H1 (cell line): ENCODE results near the gene MAGI3. TPM values are rescaled to one million over a fixed set of nuclear protein-coding genes. Genes with fewer than 3 reads are reported as not detected.

Source experiments
- CTCF ChIA-PET: fragments of 300-600 bp; sonication (Branson Sonifier 250); formaldehyde crosslinking; loops from one replicate; lab custom pipeline; 2021; ENCODE audit not compliant: partially characterized antibody; lab: Charles Lee
- POLR2A ChIA-PET: fragments of 300-600 bp; sonication (Branson Sonifier 250); formaldehyde crosslinking; loops from one replicate; lab custom pipeline; 2021; ENCODE audit warnings: inconsistent platforms; ENCODE audit not compliant: partially characterized antibody; lab: Charles Lee
- DNase-seq, 2 experiments: peaks; one replicate each; pipeline versions ENCODE4 v3.0.0 to v3.0.0-alpha.2; 2010 to 2022; ENCODE audit warnings: low spot score in 2 of 2, low read depth in 1 of 2, mixed read lengths in 1 of 2
- FAIRE-seq: peaks from 2 replicates; lab custom pipeline; 2011; peaks lifted over from hg19 to GRCh38; lab: Jason Lieb, UNC
- H2AFZ ChIP-seq: 2 replicates; pipeline ENCODE4 v1.8.1; 2012; ENCODE audit warnings: low read length, inconsistent platforms
- H2AK5ac ChIP-seq: 2 replicates; pipeline ENCODE4 v1.6.1; 2013; ENCODE audit warnings: low read depth, low read length
- H2BK120ac ChIP-seq: replicated peaks from 2 replicates; pipeline ENCODE3; 2013; ENCODE audit warnings: low read depth, low read length, inconsistent platforms
- H2BK12ac ChIP-seq: 2 replicates; pipeline ENCODE4 v1.6.1; 2013; ENCODE audit warnings: low read depth, low read length
- H2BK15ac ChIP-seq: 2 replicates; pipeline ENCODE4 v1.6.1; 2013; ENCODE audit warnings: low read length
- H2BK20ac ChIP-seq: 2 replicates; pipeline ENCODE4 v1.6.1; 2013; ENCODE audit warnings: low read length
- H2BK5ac ChIP-seq: 2 replicates; pipeline ENCODE4 v1.6.1; 2013; ENCODE audit warnings: low read depth, low read length
- H3K14ac ChIP-seq: 2 replicates; pipeline ENCODE4 v1.6.1; 2013; ENCODE audit warnings: inconsistent platforms; ENCODE audit not compliant: insufficient read length
- H3K18ac ChIP-seq: 2 replicates; pipeline ENCODE4 v1.6.1; 2013; ENCODE audit warnings: low read length; ENCODE audit errors: extremely low read depth
- H3K23ac ChIP-seq: 2 replicates; pipeline ENCODE4 v1.6.1; 2013; ENCODE audit warnings: inconsistent platforms; ENCODE audit not compliant: insufficient read length
- H3K23me2 ChIP-seq: 2 replicates; pipeline ENCODE4 v1.6.1; 2013; ENCODE audit warnings: low read depth, low read length
- H3K27ac ChIP-seq: 2 replicates; pipeline ENCODE4 v1.6.1; 2011; ENCODE audit warnings: low read depth, low read length, inconsistent platforms
- H3K27me3 ChIP-seq, 4 experiments: replicated peaks in 1 of 4; 1 replicate in 1 of 4; 2 replicates in 3 of 4; pipeline versions ENCODE4 v1.6.1 to v1.8.1; 2011 to 2013; ENCODE audit warnings: low read length in 3 of 4, mild to moderate bottlenecking in 3 of 4, inconsistent platforms in 2 of 4, mixed read lengths in 2 of 4, moderate library complexity in 1 of 4; ENCODE audit not compliant: control insufficient read depth in 3 of 4, insufficient read depth in 3 of 4; ENCODE audit errors: extremely low read depth in 1 of 4
- H3K36me3 ChIP-seq, 4 experiments: 2 replicates each; pipeline versions ENCODE4 v1.6.1 to v1.8.1; 2011 to 2013; ENCODE audit warnings: mild to moderate bottlenecking in 4 of 4, low read length in 3 of 4, moderate library complexity in 2 of 4, control low read depth in 1 of 4, inconsistent platforms in 1 of 4; ENCODE audit not compliant: insufficient read depth in 4 of 4, control insufficient read depth in 2 of 4
- H3K4ac ChIP-seq: replicated peaks from 2 replicates; pipeline ENCODE3; 2013; ENCODE audit warnings: low read length, low read depth, mixed read lengths, inconsistent platforms; ENCODE audit not compliant: insufficient read length
- H3K4me1 ChIP-seq, 4 experiments: replicated peaks in 1 of 4; 1 replicate in 1 of 4; 2 replicates in 3 of 4; pipeline versions ENCODE4 v1.6.1 to v1.8.1; 2011 to 2013; ENCODE audit warnings: low read length in 3 of 4, inconsistent platforms in 2 of 4, mixed read lengths in 1 of 4; ENCODE audit not compliant: insufficient read depth in 4 of 4, control insufficient read depth in 3 of 4
- H3K4me2 ChIP-seq, 2 experiments: 2 replicates each; pipeline versions ENCODE4 v1.6.1 to v1.8.1; 2011 to 2013; ENCODE audit warnings: low read depth in 2 of 2, low read length in 2 of 2, control low read depth in 1 of 2, inconsistent platforms in 1 of 2, mild to moderate bottlenecking in 1 of 2; ENCODE audit not compliant: insufficient read depth in 1 of 2
- H3K4me3 ChIP-seq, 4 experiments: fragments of 200-600, 300-600 bp in 1 of 4; sonication (generic), shearing (Covaris generic), sonication (Bioruptor Twin) in 1 of 4; 2 replicates each; pipeline versions ENCODE4 v1.5.1 to v1.8.1; 2011 to 2016; ENCODE audit warnings: low read length in 4 of 4, low read depth in 3 of 4, control low read depth in 2 of 4, inconsistent platforms in 2 of 4, mild to moderate bottlenecking in 2 of 4, mixed read lengths in 1 of 4, moderate library complexity in 1 of 4; ENCODE audit not compliant: insufficient read depth in 2 of 4; ENCODE audit errors: extremely low read depth in 1 of 4
- H3K56ac ChIP-seq: replicated peaks from 2 replicates; pipeline ENCODE3; 2013; ENCODE audit warnings: low read depth, mild to moderate bottlenecking, mixed read lengths, low read length, inconsistent platforms; ENCODE audit not compliant: insufficient read length
- H3K79me1 ChIP-seq: 2 replicates; pipeline ENCODE4 v1.6.1; 2013; ENCODE audit warnings: low read depth, low read length, control low read depth
- H3K79me2 ChIP-seq, 2 experiments: 2 replicates each; pipeline versions ENCODE4 v1.6.1 to v1.8.1; 2012 to 2013; ENCODE audit warnings: low read length in 2 of 2, mild to moderate bottlenecking in 2 of 2, inconsistent platforms in 1 of 2; ENCODE audit not compliant: insufficient read depth in 2 of 2, control insufficient read depth in 1 of 2
- H3K9ac ChIP-seq, 4 experiments: replicated peaks in 1 of 4; 1 replicate in 1 of 4; 2 replicates in 3 of 4; pipeline versions ENCODE4 v1.6.1 to v1.8.1; 2011 to 2013; ENCODE audit warnings: low read depth in 3 of 4, low read length in 3 of 4, control low read depth in 2 of 4, mild to moderate bottlenecking in 2 of 4, moderate library complexity in 2 of 4, inconsistent platforms in 1 of 4; ENCODE audit errors: extremely low read depth in 1 of 4
- H3K9me3 ChIP-seq, 2 experiments: 2 replicates each; pipeline versions ENCODE4 v1.6.1 to v1.8.1; 2012 to 2013; ENCODE audit warnings: mild to moderate bottlenecking in 2 of 2, moderate library complexity in 2 of 2, control low read depth in 1 of 2, inconsistent platforms in 1 of 2, low read depth in 1 of 2, low read length in 1 of 2, mixed read lengths in 1 of 2; ENCODE audit not compliant: insufficient read depth in 2 of 2
- H4K20me1 ChIP-seq, 2 experiments: replicated peaks in 1 of 2; 2 replicates each; pipeline versions ENCODE3 to v1.8.1; 2011 to 2013; ENCODE audit warnings: inconsistent platforms in 2 of 2, low read length in 2 of 2, mild to moderate bottlenecking in 1 of 2; ENCODE audit not compliant: insufficient read depth in 2 of 2, control insufficient read depth in 1 of 2
- H4K5ac ChIP-seq: 2 replicates; pipeline ENCODE4 v1.6.1; 2013; ENCODE audit warnings: low read length, low read depth, mixed read lengths, inconsistent platforms; ENCODE audit not compliant: insufficient read length
- H4K8ac ChIP-seq: 2 replicates; pipeline ENCODE4 v1.8.0; 2013; ENCODE audit warnings: mild to moderate bottlenecking, moderate library complexity, low read length, inconsistent platforms; ENCODE audit not compliant: insufficient read depth; ENCODE audit errors: extremely low read depth
- H4K91ac ChIP-seq: replicated peaks from 2 replicates; pipeline ENCODE3; 2013; ENCODE audit warnings: low read length, mixed read lengths, inconsistent platforms; ENCODE audit not compliant: insufficient read length
- BCL11A ChIP-seq, 2 experiments: IDR thresholded peaks; one replicate each; pipeline ENCODE4 v1.6.1; 2011; ENCODE audit warnings: low read depth in 2 of 2, low read length in 2 of 2, mild to moderate bottlenecking in 2 of 2
- CEBPB ChIP-seq: IDR thresholded peaks from 2 replicates; pipeline ENCODE4 v1.6.1; 2012; ENCODE audit warnings: low read depth, low read length
- CREB1 ChIP-seq: IDR thresholded peaks from 2 replicates; pipeline ENCODE4 v1.6.1; 2012; ENCODE audit warnings: inconsistent platforms
- EZH2 ChIP-seq: fragments of 200-600 bp; sonication (generic); IDR thresholded peaks from 2 replicates; pipeline ENCODE4 v1.7.1; 2012; ENCODE audit warnings: low read depth, mild to moderate bottlenecking, moderate library complexity, low read length, inconsistent platforms; ENCODE audit not compliant: severe bottlenecking
- JUND ChIP-seq: IDR thresholded peaks from 2 replicates; pipeline ENCODE4 v1.6.1; 2011; ENCODE audit warnings: mild to moderate bottlenecking, improper control_type of control experiment, low read length
- KDM4A ChIP-seq: IDR thresholded peaks from one replicate; pipeline ENCODE4 v1.7.1; 2012; ENCODE audit warnings: low read depth, mild to moderate bottlenecking, moderate library complexity, low read length, inconsistent platforms; ENCODE audit not compliant: severe bottlenecking
- SUZ12 ChIP-seq: fragments of 200-600 bp; sonication (generic); IDR thresholded peaks from 2 replicates; pipeline ENCODE4 v1.6.1; 2012; ENCODE audit warnings: mild to moderate bottlenecking, inconsistent platforms, low read length, moderate library complexity, mixed read lengths
- WGBS, 2 experiments: shearing (Covaris generic) in 1 of 2; methylation state at CpG; one replicate each; pipeline versions ENCODE4 v1.1.6 to v1.1.7; 2013 to 2015; ENCODE audit warnings: low lambda C conversion rate in 2 of 2, mixed read lengths in 2 of 2, inconsistent platforms in 1 of 2, low coverage in 1 of 2, missing lambda C conversion rate in 1 of 2; ENCODE audit not compliant: insufficient replicate concordance in 2 of 2, insufficient coverage in 1 of 2, insufficient read length in 1 of 2; ENCODE audit errors: extremely low coverage in 1 of 2, missing lambda C conversion rate in 1 of 2; 5-methylcytosine and 5-hydroxymethylcytosine counted together
- polyA plus RNA-seq, 7 experiments: library from polyadenylated mRNA; depleted of rRNA in 3 of 7; stranded (reverse) in 5 of 7; unstranded in 2 of 7; fragments of >200 nt in 5 of 7; fragments of 200-250 nt in 2 of 7; gene quantifications; 1 replicate in 5 of 7; 2 replicates in 1 of 7; 4 replicates in 1 of 7; pipeline versions ENCODE4 v1.2.1 to v1.2.3, GENCODE V29; 2011 to 2013; ENCODE audit warnings: missing spikeins in 2 of 7, mixed read lengths in 2 of 7
- total RNA-seq: library from RNA; stranded (reverse); fragmentation: NEBNext Ultra II Directional; extraction: Animal tissue kit (Norgen Biotek cat#: 25700); gene quantifications from 2 replicates; pipeline ENCODE4 v1.2.1, GENCODE V29; 2021

MAGI3 gene
- total and polyA plus RNA-seq, 2 of the 8 experiments (the other 6 are each of a cell fraction or from before 2014, with no cell fraction given) = 2.3 to 7.8 TPM

DNA sequence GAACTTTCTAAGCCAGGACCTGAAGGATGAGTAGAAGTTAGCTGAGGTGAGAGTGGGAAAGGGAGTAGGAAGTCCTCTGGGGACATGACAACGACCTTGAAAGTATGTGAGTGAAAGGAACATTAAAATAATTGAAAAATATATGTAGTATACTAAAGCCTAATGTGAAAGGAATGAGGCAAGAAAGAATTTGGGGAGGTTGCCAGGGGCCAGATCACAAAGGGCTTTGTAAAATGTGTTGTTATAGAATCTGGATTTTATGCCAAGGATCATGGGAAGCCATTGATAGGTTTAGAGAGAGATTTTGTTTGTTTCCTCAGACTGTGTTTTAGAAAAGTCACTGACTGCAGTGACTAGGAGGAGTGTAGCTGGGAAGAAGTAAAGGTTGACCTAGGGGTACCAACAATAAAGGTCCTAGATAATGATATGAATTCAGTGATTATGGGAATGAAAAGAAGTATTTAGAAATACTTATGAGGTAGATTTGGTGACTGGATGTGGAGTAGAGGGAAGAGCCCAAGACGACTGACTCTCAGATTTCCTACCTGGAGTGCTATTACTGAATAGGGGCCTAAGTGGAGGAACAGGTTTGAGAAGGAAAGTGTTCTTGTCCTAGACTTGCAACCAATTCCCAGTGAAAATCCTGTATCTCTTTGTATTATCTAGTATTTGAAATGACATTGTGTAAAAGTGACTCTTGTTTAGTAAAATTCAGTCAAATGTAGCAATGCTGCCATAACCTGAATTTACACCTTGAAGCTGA, 189.1 kb downstream of the MAGI3 start:
- H4K91ac ChIP-seq = no peak overlapping the region
- no peaks in the 10 kb centered on the region for H3K27me3 ChIP-seq
- H3K79me2 ChIP-seq = no peaks in the 10 kb centered on the region
- no peak overlapping the region for H2AK5ac ChIP-seq
- H4K5ac ChIP-seq = no peak overlapping the region
- no peak overlapping the region for H3K14ac ChIP-seq
- H3K23ac ChIP-seq = no peak overlapping the region
- FAIRE-seq (no peak), DNase-seq (no peak)
- CTCF ChIA-PET = no interaction called here
- no peaks in the 10 kb centered on the region for H3K9me3 ChIP-seq
- no peak overlapping the region for H2AFZ ChIP-seq
- H3K4me2 ChIP-seq = no peak overlapping the region
- no peak overlapping the region for H2BK5ac ChIP-seq
- no peak overlapping the region for H2BK120ac ChIP-seq
- POLR2A ChIA-PET = no interaction called here
- no peaks in the 10 kb centered on the region for H4K20me1 ChIP-seq
- H2BK20ac ChIP-seq = no peak overlapping the region
- H4K8ac ChIP-seq = no peak overlapping the region
- no peak overlapping the region for H3K56ac ChIP-seq
- no peak overlapping the region for H3K27ac ChIP-seq
- 79% methylated on average over 2 of the region's 2 CpGs; no CpG with 5 or more reads in 1 of the 2 experiments for WGBS, 2 experiments
- H3K4ac ChIP-seq = no peak overlapping the region
- H2BK12ac ChIP-seq = no peak overlapping the region
- no peak overlapping the region for H2BK15ac ChIP-seq
- no peaks in the 10 kb centered on the region for H3K79me1 ChIP-seq
- TF ChIP-seq CREB1 (no peak), EZH2 (no peak), JUND (no peak), CEBPB (no peak), KDM4A (no peak), SUZ12 (no peak), BCL11A (IDR thresholded peaks at IDR 0.05; ENCODE audit: low read depth in 2 of 2, low read length in 2 of 2) (no peak)
- no peak overlapping the region for H3K9ac ChIP-seq
- H3K4me1 ChIP-seq = no peaks in the 10 kb centered on the region
- H3K4me3 ChIP-seq = no peak overlapping the region
- no peaks in the 10 kb centered on the region for H3K36me3 ChIP-seq
- no peaks in the 10 kb centered on the region for H3K23me2 ChIP-seq
- H3K18ac ChIP-seq = no peak overlapping the region; the same call in 1 of the 2 replicates
